HepG2 (cell line): ENCODE data around the gene CLEC16A. TPM values are rescaled to one million over a fixed set of nuclear protein-coding genes. Genes with fewer than 3 reads are reported as not detected.
A peak's percentile ranks its signal among the peaks of the same experiment; 100 is the strongest.

Experiments
- KDM2A ChIP-seq: sonication (generic); formaldehyde crosslinking; IDR thresholded peaks from 2 replicates; pipeline ENCODE4 v1.4.0; 2020; ENCODE audit warnings: low read depth, missing genetic modification reagents, borderline replicate concordance
- PHF8 ChIP-seq: sonication (generic); formaldehyde crosslinking; IDR thresholded peaks from 2 replicates; pipeline ENCODE4 v1.5.0; 2020; ENCODE audit warnings: missing genetic modification reagents
- RNF2 ChIP-seq: fragments of 450-650 bp; conservative IDR thresholded peaks from 2 replicates; pipeline ENCODE4 v1.6.1; 2016; ENCODE audit warnings: low read depth
- TARDBP ChIP-seq: sonication (generic); formaldehyde crosslinking; IDR thresholded peaks from 2 replicates; pipeline ENCODE4 v1.8.0; 2022; ENCODE audit warnings: mild to moderate bottlenecking, missing genetic modification reagents
- ZFAT ChIP-seq: sonication (generic); formaldehyde crosslinking; conservative IDR thresholded peaks from 2 replicates; pipeline ENCODE4 v1.8.1; 2023; ENCODE audit warnings: missing genetic modification reagents, inconsistent platforms
- ZNF10 ChIP-seq: sonication (generic); formaldehyde crosslinking; IDR thresholded peaks from 2 replicates; pipeline ENCODE4 v1.4.0; 2020; ENCODE audit warnings: mild to moderate bottlenecking, low read depth, missing genetic modification reagents, borderline replicate concordance
- ZNF12 ChIP-seq: sonication (generic); formaldehyde crosslinking; IDR thresholded peaks from 2 replicates; pipeline ENCODE4 v1.5.0; 2020; ENCODE audit warnings: missing genetic modification reagents
- ZNF143 ChIP-seq: sonication (generic); formaldehyde crosslinking; IDR thresholded peaks from 2 replicates; pipeline ENCODE4 v1.4.0; 2020; ENCODE audit warnings: missing genetic modification reagents
- ZNF20 ChIP-seq: sonication (generic); formaldehyde crosslinking; IDR thresholded peaks from 2 replicates; pipeline ENCODE4 v1.4.0; 2020; ENCODE audit warnings: mild to moderate bottlenecking, moderate library complexity, missing genetic modification reagents
- ZNF441 ChIP-seq: sonication (generic); formaldehyde crosslinking; IDR thresholded peaks from 2 replicates; pipeline ENCODE4 v1.7.0; 2021; ENCODE audit warnings: missing genetic modification reagents, borderline replicate concordance
- ZNF841 ChIP-seq: sonication (generic); formaldehyde crosslinking; IDR thresholded peaks from 2 replicates; pipeline ENCODE4 v1.8.1; 2023; ENCODE audit warnings: missing genetic modification reagents, borderline replicate concordance
- polyA plus RNA-seq, 8 experiments: library from polyadenylated mRNA; depleted of rRNA in 3 of 8; stranded (reverse) in 7 of 8; unstranded in 1 of 8; fragments of >200 nt; fragmentation: Illumina TruSeq in 4 of 8; extraction: Trizol in 4 of 8; gene quantifications; 2 replicates each; pipeline versions ENCODE4 v1.2.1 to v1.2.3, GENCODE V29; 2011 to 2016; ENCODE audit warnings: low read depth in 4 of 8, missing spikeins in 1 of 8, mixed read lengths in 1 of 8; ENCODE audit not compliant: insufficient read depth in 1 of 8
- total RNA-seq, 5 experiments: library from RNA; depleted of rRNA; stranded (reverse); fragments of >200 nt; fragmentation: Illumina TruSeq; extraction: Trizol; gene quantifications; 2 replicates each; pipeline ENCODE4 v1.2.3, GENCODE V29; 2016; ENCODE audit warnings: low read depth in 1 of 5
- TF ChIP-seq, protein P1 (sequence below): sonication (generic); formaldehyde crosslinking; IDR thresholded peaks from 2 replicates; pipeline ENCODE4 v1.5.0; 2020; ENCODE audit warnings: mild to moderate bottlenecking, missing genetic modification reagents, moderate library complexity
- TF ChIP-seq, protein P2 (sequence below): fragments of 450-650 bp; IDR thresholded peaks from 2 replicates; pipeline ENCODE4 v1.6.1; 2017
- TF ChIP-seq, protein P3 (sequence below): sonication (generic); formaldehyde crosslinking; IDR thresholded peaks from 2 replicates; pipeline ENCODE4 v1.4.0; 2020; ENCODE audit warnings: missing genetic modification reagents, borderline replicate concordance
- TF ChIP-seq, protein P4 (sequence below): IDR thresholded peaks from 2 replicates; pipeline ENCODE4 v1.6.1; 2012; ENCODE audit warnings: inconsistent platforms

Gene CLEC16A
- total and polyA plus RNA-seq, 2 of the 13 experiments (the other 11 are each of a cell fraction or from before 2014, with no cell fraction given): 8.5 to 10.3 TPM

DNA sequence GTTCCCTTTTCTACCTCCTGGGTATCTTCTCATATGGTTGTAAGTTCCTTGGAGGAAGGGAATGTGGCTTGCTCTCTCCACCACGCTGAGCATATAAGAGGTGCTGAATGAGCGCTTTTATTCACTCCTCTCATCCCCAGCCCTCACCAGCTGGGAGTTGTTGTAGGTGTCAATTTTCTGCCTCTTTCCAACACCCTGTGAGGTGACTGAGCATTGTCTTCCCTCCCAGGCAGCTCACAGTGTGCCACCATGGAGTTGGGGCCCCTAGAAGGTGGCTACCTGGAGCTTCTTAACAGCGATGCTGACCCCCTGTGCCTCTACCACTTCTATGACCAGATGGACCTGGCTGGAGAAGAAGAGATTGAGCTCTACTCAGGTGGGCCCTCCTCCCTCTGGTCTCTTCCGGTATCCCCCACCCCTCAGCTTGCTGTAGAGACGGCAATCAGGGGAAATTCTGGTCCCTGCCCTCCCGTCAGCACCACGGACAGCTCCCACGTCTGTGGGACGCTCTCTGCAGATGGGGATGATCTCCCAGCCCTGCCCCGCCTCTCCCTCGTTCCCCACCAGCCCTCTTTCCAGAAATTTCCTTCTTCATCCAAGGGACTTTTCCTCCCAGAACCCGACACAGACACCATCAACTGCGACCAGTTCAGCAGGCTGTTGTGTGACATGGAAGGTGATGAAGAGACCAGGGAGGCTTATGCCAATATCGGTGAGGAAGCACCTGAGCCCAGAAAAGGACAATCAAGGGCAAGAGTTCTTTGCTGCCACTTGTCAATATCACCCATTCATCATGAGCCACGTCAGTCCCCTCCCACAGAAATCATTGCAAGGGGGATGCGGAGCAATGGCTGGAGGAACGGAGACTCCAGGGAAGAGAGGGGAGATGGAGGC, 49.1 kb upstream of the CLEC16A start (continued):
- TF ChIP-seq, protein P1, sequence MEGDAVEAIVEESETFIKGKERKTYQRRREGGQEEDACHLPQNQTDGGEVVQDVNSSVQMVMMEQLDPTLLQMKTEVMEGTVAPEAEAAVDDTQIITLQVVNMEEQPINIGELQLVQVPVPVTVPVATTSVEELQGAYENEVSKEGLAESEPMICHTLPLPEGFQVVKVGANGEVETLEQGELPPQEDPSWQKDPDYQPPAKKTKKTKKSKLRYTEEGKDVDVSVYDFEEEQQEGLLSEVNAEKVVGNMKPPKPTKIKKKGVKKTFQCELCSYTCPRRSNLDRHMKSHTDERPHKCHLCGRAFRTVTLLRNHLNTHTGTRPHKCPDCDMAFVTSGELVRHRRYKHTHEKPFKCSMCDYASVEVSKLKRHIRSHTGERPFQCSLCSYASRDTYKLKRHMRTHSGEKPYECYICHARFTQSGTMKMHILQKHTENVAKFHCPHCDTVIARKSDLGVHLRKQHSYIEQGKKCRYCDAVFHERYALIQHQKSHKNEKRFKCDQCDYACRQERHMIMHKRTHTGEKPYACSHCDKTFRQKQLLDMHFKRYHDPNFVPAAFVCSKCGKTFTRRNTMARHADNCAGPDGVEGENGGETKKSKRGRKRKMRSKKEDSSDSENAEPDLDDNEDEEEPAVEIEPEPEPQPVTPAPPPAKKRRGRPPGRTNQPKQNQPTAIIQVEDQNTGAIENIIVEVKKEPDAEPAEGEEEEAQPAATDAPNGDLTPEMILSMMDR (CRISPR knock-in tag): no peak
- TF ChIP-seq, protein P2, sequence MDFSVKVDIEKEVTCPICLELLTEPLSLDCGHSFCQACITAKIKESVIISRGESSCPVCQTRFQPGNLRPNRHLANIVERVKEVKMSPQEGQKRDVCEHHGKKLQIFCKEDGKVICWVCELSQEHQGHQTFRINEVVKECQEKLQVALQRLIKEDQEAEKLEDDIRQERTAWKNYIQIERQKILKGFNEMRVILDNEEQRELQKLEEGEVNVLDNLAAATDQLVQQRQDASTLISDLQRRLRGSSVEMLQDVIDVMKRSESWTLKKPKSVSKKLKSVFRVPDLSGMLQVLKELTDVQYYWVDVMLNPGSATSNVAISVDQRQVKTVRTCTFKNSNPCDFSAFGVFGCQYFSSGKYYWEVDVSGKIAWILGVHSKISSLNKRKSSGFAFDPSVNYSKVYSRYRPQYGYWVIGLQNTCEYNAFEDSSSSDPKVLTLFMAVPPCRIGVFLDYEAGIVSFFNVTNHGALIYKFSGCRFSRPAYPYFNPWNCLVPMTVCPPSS: no peak
- TF ChIP-seq KDM2A (CRISPR knock-in tag): peak; percentile 84
- no peak for TF ChIP-seq ZNF143
- no peak for TF ChIP-seq PHF8
- TF ChIP-seq RNF2: no peak
- peak; percentile 78; the same call in 1 of the 2 replicates for TF ChIP-seq ZNF841
- no peak for TF ChIP-seq ZNF10 (CRISPR knock-in tag)
- TF ChIP-seq, protein P3, sequence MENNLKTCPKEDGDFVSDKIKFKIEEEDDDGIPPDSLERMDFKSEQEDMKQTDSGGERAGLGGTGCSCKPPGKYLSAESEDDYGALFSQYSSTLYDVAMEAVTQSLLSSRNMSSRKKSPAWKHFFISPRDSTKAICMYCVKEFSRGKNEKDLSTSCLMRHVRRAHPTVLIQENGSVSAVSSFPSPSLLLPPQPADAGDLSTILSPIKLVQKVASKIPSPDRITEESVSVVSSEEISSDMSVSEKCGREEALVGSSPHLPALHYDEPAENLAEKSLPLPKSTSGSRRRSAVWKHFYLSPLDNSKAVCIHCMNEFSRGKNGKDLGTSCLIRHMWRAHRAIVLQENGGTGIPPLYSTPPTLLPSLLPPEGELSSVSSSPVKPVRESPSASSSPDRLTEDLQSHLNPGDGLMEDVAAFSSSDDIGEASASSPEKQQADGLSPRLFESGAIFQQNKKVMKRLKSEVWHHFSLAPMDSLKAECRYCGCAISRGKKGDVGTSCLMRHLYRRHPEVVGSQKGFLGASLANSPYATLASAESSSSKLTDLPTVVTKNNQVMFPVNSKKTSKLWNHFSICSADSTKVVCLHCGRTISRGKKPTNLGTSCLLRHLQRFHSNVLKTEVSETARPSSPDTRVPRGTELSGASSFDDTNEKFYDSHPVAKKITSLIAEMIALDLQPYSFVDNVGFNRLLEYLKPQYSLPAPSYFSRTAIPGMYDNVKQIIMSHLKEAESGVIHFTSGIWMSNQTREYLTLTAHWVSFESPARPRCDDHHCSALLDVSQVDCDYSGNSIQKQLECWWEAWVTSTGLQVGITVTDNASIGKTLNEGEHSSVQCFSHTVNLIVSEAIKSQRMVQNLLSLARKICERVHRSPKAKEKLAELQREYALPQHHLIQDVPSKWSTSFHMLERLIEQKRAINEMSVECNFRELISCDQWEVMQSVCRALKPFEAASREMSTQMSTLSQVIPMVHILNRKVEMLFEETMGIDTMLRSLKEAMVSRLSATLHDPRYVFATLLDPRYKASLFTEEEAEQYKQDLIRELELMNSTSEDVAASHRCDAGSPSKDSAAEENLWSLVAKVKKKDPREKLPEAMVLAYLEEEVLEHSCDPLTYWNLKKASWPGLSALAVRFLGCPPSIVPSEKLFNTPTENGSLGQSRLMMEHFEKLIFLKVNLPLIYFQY (CRISPR knock-in tag): peak; percentile 73; the same call in 1 of the 2 replicates
- peak; percentile 93 for TF ChIP-seq ZNF441
- 0 out of 2 replicates have a peak, but pooled peaks have one; percentile 36 for TF ChIP-seq TARDBP (CRISPR knock-in tag)
- no peak for TF ChIP-seq ZFAT (CRISPR knock-in tag)
- TF ChIP-seq, protein P4, sequence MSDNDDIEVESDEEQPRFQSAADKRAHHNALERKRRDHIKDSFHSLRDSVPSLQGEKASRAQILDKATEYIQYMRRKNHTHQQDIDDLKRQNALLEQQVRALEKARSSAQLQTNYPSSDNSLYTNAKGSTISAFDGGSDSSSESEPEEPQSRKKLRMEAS: no peak
- TF ChIP-seq ZNF20 (CRISPR knock-in tag): no peak
- TF ChIP-seq ZNF12 (CRISPR knock-in tag): peak; percentile 84
